Stimulated activated CD8-positive, alpha-beta memory T cell treated with anti-CD3 and anti-CD28 coated beads, Interleukin-15, amount 100 ng/mL, for 1 hour (primary cell): ENCODE measurements around the gene MAPKAPK2.
"Not testable (repeated sequence)": the region's sequence is repeated elsewhere in the genome, so short reads cannot be mapped to it uniquely, and the experiment has no call there.

ENCODE experiments used
- DNase-seq: peaks from one replicate; pipeline ENCODE4 v3.0.0-alpha.2; 2020; ENCODE audit warnings: low read depth

Gene MAPKAPK2

DNA sequence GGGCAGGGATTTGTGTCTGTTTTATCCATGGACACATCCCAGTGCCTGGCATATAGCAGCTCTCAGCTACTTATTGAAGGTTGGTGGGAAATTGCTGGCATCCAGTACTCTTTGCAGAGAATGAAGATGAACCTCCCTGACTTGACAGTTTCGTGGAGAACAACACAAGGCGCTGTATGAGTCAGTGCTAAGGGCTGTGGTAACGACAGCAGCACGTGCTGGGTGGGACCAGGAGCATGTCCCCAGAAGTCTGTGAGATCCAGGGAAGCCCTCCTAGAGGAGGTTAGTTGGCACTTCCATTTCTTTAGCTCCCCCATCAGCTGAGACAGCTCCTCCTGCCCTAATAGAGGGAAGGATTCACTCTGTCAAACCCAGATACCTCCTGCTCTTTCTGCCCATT, 60.0 kb downstream of the MAPKAPK2 start:
- DNase-seq, result no peak

- no peak for DNase-seq
Measured at GRCh38 chr1:206745301-206745700, 60.6 kb downstream of the MAPKAPK2 start.

GRCh38 chr1:206748348-206749030, 63.8 kb downstream of the MAPKAPK2 start:
- DNase-seq, result no peak

DNA sequence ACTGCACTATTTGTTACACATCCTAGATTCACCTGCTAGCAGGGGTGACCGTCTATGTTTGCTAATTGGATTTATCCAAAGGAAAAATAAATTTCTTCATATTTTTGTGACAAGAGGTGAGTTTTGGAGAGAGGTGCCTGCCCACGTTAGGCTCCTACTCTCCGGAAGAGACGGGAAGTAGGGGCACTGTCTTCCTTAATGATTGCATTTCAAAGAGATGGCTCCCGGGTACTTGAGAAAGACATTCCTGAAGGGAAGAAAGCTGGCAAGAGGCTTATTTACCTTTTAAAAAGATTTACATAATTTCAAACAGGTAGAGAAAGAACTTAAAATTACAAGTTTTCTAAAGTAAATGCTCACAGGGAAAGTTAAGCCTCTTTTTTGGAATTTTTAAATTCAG, 67.2 kb downstream of the MAPKAPK2 start:
- DNase-seq, result no peak

GRCh38 chr1:206752481-206752880, 67.8 kb downstream of the MAPKAPK2 start:
- DNase-seq, result no peak

DNA sequence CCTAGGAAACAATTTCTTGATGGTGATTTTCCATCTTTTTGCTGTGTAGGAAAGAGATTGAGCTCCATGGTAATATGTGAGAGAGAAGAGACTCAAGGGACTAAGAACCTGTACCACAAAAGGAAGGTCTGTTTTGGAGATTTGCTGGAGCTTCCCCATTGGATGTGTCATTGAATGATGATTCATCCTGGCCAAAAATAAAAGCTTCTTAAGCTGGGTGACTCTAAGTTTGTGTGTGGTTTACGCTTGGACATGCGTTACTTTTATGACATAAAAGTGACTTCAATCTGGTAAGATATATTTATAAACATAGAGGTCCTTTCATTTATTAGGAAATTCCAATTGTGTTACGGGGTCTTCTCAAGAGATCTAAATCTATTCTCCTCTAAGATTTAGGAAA, 68.4 kb downstream of the MAPKAPK2 start:
- DNase-seq, result no peak

GRCh38 chr1:206754011-206754410, 69.3 kb downstream of the MAPKAPK2 start:
- DNase-seq, result no peak

- no peak for DNase-seq
Measured at GRCh38 chr1:206757524-206758266, 73.0 kb downstream of the MAPKAPK2 start.

GRCh38 chr1:206760590-206760989, 75.9 kb downstream of the MAPKAPK2 start:
- DNase-seq, result no peak

- DNase-seq, result no peak
Measured at GRCh38 chr1:206761159-206761768, 76.6 kb downstream of the MAPKAPK2 start.

DNA sequence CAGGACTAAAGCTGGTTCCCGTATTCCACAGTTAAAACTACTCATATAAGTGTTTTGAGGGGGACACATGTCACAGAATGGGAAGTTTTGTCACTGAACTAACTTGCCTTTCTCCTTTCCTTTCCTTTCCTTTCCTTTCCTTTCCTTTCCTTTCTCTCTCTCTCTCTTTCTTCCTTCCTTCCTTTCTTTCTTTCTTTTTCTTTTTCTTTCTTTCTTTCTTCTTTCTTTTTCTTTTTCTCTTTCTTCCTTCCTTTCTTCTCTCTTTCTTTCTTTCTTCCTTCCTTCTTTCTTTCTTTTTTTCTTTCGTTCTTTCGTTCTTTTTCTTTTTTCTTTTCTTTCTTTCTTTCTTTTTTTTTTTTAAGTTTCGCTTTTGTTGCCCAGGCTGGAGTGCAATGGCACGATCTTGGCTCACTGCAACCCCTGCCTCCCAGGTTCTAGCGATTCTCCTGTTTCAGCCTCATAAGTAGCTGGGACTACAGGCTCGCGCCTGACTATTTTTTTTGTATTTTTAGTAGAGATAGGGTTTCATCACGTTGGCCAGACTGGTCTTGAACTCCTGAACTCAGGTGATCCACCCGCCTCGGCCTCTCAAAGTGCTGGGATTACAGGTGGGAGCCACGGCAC, 78.1 kb downstream of the MAPKAPK2 start:
- DNase-seq, result not testable (repeated sequence)

DNA sequence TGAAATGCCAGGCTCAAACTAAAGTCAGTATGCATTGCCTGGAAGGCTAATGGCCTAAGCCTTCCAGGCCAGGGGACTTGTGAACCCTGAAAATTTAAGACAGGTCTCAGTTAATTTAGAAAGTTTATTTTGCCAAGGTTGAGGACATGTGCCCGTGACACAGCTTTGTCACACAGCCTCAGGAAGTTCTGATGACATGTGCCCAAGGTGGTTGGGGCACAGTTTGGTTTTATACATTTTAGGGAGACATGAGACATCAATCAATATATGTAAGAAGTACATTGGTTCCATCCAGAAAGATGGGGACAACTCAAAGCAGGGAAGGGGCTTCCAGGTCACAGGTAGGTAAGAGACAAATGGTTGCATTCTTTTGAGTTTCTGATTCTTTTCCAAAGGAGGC, 81.1 kb downstream of the MAPKAPK2 start:
- not testable (repeated sequence) for DNase-seq

- DNase-seq, result peak; percentile 35
Measured at GRCh38 chr1:206766251-206766856, 81.6 kb downstream of the MAPKAPK2 start.

DNA sequence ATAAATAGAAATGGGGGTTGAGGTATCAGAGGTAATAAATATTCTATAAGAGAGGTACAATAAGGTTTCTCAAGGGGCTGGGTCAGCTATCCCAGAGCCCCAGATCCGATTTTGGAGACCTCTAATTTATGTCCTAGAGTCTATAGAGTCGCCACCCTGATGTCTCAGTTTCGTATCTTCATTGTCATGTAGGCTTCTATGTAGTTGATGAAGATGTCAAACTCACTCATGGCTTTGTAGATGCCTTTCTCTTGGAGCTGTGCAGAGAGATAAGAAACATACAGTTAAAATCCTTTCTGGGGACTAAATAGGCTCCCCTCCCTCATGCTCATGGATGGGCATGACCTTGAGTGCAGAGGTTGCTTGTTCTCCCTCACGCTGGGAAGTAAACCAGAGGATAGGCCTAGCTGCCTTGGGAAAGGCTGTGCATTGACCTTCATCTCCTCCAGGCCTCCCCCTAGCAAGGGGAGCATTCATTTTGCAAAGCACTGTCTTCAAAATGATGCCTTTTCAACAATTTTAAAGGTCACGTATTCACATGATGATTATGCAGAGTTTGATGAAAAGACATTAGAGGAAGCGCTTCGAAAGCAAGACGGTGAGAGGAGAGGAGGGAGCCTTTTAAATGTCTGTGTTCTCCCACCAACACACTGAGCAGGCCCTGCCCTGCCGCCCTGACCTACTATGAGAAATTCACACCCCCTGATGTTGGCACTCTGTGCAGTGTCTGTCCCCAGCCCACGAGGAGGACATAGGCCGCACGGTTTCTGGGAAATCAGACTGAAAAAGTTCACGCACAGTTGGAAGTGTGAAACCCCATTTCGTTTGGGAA, 84.0 kb downstream of the MAPKAPK2 start:
- DNase-seq, result no peak

- no peak for DNase-seq
Measured at GRCh38 chr1:206769304-206769731, 84.6 kb downstream of the MAPKAPK2 start.

- no peak for DNase-seq
Measured at GRCh38 chr1:206770531-206771337, 86.0 kb downstream of the MAPKAPK2 start, which contains the start of gene IL19. TSS of gene IL19 (plus strand) at chr1:206770773. CDS start at chr1:206836663, 65,890 bp downstream.

DNA sequence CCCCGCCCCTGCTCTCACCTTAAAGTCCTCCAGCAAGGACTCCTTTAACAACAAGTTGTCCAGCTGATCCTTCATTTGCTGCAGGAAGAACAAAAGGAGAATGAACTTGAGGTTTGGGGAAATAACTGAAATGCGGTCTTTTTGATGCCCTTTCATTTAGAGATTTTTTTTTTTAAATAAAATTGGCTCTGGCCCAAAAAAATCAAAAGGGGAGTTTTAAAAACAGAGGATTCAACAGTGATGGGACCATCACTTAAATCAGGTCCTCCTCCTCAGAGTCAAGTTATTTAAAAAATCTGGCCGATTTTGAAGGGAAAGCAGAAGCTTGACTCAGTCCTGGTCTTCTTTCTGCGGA, 86.6 kb downstream of the MAPKAPK2 start:
- DNase-seq, result no peak

DNA sequence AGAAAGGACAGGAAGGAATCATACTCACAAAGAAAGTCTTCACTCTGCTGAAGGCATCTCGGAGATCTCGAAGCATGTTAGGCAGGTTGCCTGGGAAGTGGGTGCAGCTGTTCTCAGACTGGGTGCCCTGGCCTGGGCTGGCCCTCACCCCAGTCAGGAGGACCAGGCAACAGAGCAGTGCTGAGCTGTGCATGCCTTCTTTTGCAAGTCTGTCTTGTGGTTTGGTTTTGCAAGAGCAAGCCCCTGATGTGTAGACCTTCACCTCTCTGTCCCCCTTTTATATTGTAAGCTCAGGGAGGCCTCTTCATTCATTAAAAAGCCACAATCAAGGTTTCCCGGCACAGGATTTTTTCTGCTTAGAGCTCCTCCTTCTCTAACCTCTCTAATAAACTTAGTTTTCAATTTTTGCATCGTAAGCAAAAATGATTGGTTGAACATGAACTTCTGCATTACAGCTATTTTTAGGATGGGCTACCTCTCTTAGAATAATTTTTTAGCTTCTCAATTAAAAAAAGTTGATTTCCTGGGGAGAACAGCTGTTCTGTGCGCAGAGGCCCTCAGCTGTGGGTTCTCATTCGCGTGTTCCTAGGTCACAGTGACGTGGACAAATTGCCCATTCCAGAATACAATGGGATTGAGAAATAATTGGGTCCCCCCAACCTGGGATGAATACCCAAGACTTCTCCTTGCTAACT, 87.7 kb downstream of the MAPKAPK2 start, which contains the start of gene IL10:
TSS of gene IL10 (minus strand) at position 252 of the 695 bp plus-strand sequence. CDS start at position 193, 59 bp downstream.
- DNase-seq, result no peak

DNA sequence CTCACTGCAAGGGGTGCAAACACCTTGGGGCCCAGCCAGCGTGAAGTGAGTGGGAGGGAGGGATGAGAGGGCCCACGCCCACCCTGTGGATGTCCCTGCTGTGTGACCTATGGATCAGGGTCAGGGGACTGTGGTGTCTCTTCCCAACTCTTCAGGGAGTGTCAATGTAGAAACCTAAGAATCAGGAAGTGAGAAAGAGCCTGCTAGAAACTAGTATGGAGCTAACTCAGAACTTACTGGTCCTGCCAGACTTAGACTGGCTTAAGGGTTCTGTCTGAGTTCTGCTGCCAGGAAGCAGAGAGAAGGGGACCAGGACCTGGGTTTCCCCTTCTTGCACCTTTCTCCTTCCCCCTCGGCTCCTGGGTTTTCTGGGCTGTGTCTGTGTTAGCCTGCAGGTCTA, 89.4 kb downstream of the MAPKAPK2 start:
- no peak for DNase-seq

DNA sequence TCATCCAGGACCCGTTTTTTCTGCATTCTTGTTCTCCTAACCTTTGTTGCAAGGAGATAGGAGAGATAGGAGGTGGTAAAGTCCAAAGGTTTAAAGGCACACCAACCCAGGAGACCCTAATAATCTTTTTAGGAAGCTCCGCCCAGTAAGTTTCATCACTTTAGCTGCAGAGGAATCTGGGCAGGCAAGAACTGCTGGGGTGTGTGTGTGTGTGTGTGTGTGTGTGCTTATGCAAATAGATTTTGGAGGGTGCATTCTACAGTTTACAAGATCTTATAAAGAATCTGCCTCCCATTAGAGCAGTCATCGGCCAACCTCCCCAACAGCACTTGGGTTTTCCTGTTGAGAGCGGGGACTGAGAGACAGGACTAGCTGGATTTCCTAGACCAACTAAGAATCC, 91.5 kb downstream of the MAPKAPK2 start:
- DNase-seq, result no peak
